GM18517 (cell line): ENCODE data around the gene PTGER1.
A peak's percentile ranks its signal among the peaks of the same experiment; 100 is the strongest.

Experiments
- ATAC-seq: cut with Tn5 transposase; IDR thresholded peaks from one replicate; pipeline ENCODE4 v1.9.1; 2021; ENCODE audit warnings: mild to moderate bottlenecking, moderate library complexity; ENCODE audit not compliant: unreplicated experiment

PTGER1 gene

DNA sequence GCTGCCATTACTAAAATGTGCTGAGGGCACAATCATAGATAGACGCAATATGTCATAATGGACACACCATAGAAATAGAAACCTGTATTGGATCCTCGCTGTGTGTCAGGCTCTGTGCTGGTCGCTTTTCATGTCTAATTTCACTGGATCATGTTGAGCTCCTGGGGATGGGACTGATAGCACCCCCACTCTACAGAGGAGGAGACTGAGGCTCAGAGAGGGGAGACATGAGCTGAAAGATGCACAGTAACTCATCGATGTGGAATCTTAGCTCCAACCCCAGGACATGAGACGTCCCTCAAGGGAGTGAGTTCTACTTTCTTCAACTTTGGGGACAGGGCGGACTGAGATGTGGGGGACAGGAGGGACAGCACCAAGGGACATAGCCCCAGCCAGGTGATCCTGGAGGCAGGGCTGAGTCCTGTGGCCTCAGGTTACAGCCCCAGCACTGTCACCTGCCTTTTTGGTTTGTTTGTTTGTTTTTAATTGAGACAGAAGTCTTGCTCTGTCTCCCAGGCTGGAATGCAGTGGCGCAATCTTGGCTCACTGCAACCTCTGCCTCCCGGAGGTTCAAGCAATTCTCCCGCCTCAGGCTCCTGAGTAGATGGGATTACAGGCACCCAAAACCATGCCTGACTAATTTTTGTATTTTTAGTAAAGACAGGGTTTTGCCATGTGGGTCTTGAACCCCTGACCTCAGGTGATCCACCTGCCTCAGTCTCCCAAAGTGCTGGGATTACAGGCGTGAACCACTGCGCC, 27.4 kb upstream of the PTGER1 start:
- no peak for ATAC-seq

- ATAC-seq = no peak
Observed at GRCh38 chr19:14497228-14497921, 22.2 kb upstream of the PTGER1 start.

DNA sequence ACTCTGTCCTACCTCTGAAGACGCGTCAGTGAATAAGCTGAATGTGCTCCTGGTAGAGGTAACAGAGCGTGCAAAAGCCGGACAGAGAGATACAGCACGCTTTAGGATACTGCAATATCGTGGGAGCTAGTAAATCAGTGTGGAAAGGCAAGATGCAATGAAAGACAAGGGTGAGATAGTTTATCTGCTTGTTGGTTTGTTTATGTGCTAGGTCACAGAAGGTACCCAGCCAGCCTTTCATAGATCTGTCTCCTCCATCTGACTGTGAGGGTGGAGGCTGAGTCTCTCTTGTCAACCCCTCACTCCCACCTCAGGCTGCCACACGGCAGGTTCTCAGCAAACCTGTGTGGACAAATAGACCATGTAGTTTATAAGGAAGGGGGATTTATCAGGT, 21.7 kb upstream of the PTGER1 start:
- no peak for ATAC-seq

- ATAC-seq = peak; percentile 57
Observed at GRCh38 chr19:14496029-14496833, 21.1 kb upstream of the PTGER1 start, which contains the start of gene GIPC1. GIPC1 (minus strand) TSS chr19:14496127; CDS start chr19:14482976, 13,151 bp downstream.

DNA sequence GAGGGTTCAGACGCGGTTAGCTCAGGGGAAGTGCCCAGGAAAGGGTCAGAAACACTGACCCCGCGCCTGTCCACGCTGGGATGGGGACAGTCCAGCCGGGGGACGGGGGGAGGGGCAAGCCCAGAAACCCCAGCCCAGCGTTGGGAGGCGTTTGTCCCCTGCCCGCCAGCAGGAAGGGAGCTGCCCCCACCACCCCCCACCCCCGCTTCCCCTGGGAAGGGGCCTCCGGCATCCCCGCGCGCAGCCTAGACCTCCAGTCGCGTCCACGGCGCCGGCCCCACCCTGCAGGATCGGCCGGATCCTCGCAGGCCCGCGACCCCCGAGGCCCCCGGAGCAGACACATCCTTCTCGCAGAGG, 20.5 kb upstream of the PTGER1 start:
- ATAC-seq = peak; percentile 21

- no peak for ATAC-seq
Observed at GRCh38 chr19:14494910-14495671, 19.9 kb upstream of the PTGER1 start.

DNA sequence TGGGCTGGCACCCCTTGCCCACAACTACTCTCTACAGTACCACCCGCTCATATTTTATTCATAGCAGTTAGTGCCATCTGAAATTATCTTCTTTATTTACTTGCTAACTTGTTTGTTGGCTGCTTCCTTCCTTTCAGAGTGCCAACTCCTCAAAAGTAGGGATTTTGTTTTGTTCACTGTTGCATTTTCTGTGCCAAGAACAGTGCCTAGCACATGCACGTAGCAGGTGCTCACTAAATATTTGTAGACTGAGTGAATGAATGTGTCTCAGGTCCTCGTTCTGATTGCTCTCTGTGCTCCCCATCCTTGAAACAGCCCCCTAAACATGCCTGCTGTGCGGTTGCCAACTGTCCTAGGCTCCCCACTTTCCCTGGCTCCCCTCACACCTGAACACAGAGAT, 19.3 kb upstream of the PTGER1 start:
- ATAC-seq = no peak

DNA sequence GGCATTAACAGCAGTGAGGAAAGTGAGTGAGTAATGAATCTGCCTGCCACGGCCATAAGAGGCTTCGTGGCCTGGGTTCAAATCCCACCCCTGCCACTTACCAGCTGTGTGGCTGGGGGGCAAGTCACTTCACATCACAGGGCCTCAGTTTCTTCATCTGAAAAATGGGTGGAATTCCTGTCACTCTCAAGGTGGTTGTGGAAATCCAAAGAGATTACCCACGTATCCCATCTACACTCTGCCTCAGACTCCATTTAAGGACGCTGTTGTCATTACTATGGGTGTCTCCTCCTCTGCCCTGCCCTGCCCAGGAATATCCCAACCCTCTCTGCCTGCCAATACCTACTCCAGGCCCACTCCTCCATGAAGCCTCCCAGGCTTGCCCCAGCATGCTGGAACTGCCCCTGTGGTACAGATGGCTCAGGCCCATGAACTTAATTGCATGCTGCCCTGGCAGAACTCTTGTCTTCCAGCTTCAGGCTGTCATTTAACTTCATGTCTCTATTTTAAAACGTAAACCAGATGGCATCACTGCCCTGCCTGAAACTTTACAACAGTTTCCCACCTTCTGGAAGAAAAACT, 17.7 kb upstream of the PTGER1 start:
- no peak for ATAC-seq

- ATAC-seq = no peak
Observed at GRCh38 chr19:14487370-14488125, 12.4 kb upstream of the PTGER1 start.

DNA sequence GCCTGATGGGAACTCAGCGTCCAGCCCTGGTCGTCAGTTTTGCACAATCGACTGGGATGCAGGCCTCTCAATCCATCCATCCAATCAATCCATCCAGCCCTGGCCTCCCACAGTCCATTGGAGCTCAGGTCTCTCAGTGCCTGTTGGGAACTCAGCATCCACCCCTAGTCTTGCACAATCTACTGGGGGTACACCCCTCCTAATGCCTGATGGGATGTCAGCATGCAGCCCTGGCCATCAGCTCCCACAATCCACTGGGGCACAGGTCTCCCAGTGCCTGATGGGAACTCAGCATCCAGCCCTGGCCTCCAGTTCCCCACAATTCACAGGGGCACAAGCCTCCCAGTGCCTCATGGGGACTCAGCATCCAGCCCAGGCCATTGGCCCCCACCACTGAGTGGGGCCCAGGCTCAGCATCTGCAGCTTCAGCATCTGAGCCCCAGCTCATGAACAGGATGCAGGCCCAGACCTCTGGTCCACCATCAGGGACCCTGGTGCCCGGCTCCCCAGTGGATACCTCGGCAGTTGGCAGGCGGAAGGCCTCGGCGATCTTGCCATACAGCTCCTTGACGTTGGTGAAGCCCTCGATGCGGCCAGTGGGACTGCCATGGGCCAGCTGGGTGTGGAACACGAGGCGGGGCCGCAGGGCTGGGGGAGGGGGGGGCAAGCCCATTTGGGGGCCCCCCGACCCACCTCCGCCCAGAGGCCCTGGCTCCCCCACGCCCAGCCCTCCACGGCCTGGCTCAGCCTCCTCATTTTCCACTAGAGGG, 7.2 kb upstream of the PTGER1 start:
- no peak for ATAC-seq

GRCh38 chr19:14480700-14481079, 5.5 kb upstream of the PTGER1 start:
- ATAC-seq = no peak

DNA sequence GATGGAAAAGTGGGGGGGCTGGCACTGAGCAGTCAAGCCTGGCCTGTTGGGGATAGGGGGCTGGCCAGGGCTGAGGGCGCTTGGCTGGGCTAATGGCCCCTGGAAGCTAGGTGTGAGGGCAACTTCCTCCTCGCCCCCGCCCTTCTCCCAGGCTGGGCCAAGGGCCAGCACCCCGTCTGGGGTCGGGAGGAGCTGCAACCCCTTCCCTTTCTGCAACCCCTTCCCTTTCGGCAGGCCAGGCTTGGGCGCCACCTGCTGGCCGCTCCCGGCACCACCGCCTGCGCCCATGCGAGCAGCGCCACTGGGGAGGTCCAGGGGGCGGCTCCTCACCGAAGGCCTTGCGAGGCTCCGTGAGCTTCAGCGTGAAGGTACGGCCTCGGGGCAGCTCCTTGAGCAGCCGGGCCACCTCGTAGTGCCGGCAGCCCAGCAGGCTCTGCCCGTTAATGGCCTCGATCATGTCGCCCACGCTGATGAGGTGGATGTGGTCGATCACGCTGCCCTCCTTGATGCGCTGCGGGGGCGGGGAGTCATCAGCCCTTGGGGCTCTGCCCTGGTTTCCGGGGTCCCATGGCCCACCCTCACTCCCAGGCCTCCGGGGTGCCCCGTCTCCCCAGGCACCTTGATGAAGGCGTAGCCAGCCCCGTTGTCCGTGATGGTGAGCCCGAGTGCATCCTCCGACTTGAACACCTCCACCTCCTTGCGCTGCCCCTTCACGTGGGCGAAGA, 5.0 kb upstream of the PTGER1 start:
- no peak for ATAC-seq

DNA sequence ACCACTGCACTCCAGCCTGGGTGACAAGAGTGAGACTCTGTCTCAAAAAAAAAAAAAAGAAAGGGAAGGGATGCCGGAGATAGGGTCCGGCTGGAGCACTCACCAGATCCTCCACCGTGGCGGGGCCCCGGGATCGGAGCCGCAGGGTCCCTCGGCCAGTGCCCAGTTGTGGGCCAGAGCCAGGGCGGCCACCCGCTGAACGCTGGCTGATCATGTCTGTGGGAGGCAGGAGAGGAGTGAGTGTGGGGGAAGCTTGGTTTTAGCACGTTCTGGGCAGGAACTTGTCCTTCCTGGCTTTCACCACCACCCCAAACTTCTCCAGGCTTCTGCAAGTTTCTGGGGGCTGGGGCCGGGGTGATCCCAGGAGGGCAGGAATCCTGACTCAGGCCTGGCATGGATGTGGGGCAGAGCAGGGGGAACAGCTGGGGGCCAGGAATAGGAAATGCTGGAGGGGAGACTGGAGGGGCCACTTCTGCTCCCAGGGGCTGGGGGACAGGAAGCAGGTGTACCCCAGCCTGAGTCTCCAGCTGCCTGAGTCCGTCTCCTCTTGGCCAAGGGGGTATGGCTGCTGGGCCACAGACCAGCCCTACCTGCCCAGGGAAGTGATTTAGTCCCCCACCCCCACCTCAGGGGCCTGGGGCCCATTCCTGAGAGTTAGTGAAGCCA, 4.3 kb upstream of the PTGER1 start:
- ATAC-seq = no peak

- no peak for ATAC-seq
Observed at GRCh38 chr19:14478113-14478545, 3.0 kb upstream of the PTGER1 start.

- ATAC-seq = no peak
Observed at GRCh38 chr19:14477418-14478112, 2.4 kb upstream of the PTGER1 start.

DNA sequence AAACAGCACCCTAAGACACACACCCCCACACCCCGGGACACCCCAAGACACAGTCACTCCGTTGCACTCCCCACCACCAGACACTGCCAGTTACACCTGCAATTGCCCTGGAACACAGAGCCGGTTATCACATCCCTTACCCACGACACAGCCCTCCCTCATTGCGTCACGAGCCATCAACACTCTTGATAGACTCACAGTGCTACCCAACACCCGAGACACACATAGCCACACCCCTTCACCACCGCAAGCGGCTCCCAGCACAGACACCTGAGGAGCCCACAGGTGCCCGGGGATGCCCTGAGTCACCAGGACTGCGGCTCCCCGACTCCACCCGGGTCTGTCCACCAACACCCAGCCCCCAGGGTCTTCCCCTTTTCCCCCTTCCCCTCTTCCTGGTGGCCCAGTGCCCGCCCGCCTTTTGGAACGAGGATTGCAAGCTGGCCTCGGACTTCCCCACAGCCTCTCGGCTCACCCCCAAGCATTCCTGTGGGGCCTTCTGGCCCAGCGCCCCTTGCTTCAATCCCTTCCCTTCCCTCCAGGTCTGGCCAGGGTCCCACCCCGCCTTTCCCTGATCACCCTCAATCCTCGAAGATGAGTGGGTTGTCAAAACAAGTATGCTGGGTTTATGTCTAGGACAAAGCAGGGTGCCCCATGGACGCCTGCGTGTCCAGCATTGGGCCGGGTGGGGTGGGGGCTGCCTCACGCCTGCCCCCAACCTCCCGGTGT, 1.7 kb upstream of the PTGER1 start:
- ATAC-seq = no peak

DNA sequence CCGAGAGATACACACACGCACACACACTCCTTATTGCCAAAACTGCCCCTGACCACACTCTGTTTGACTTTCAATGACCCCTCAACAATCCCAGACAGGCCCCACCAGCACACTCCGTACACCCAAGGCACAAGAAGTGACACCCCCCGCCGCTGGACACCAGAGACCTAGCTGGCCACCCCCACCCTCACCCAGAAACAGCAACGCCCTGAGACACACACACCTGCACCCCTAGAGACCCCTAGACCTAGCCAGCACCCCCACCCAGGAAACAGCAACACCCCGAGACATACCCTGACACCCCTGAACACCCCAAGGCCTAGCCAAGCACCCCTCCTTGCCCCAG, 1.1 kb upstream of the PTGER1 start:
- ATAC-seq = no peak
